Spinal cord (tissue), 10 donors: ENCODE results near the gene DENND10. TPM values are rescaled to one million over a fixed set of nuclear protein-coding genes. Genes with fewer than 3 reads are reported as not detected.
"Not testable (repeated sequence)": the region's sequence is repeated elsewhere in the genome, so short reads cannot be mapped to it uniquely, and the experiment has no call there.

ENCODE experiments used
- DNase-seq, 6 donors: peaks; one replicate each; pipeline versions ENCODE4 v3.0.0 to v3.0.0-alpha.2; 2013 to 2015; ENCODE audit warnings: low spot score in 6 of 6, low read depth in 4 of 6
- H3K27ac ChIP-seq: one replicate; pipeline ENCODE4 v1.5.1; 2013; ENCODE audit warnings: low read depth, low read length, control low read depth
- H3K27me3 ChIP-seq: one replicate; pipeline ENCODE4 v1.6.1; 2013; ENCODE audit warnings: low read length; ENCODE audit not compliant: control insufficient read depth, insufficient read depth
- H3K36me3 ChIP-seq: one replicate; pipeline ENCODE4 v1.6.1; 2013; ENCODE audit warnings: low read length; ENCODE audit not compliant: control insufficient read depth, insufficient read depth
- H3K4me1 ChIP-seq: one replicate; pipeline ENCODE4 v1.6.1; 2013; ENCODE audit warnings: low read length; ENCODE audit not compliant: control insufficient read depth, insufficient read depth
- H3K4me3 ChIP-seq: one replicate; pipeline ENCODE4 v1.5.1; 2013; ENCODE audit warnings: low read depth, low read length, control low read depth
- H3K9me3 ChIP-seq: one replicate; pipeline ENCODE4 v1.6.1; 2013; ENCODE audit warnings: low read length; ENCODE audit not compliant: control insufficient read depth, insufficient read depth
- WGBS: methylation state at CpG from one replicate; pipeline ENCODE4 v1.1.5; 2013; ENCODE audit warnings: missing lambda C conversion rate; ENCODE audit not compliant: insufficient coverage; 5-methylcytosine and 5-hydroxymethylcytosine counted together
- polyA plus RNA-seq, 2 donors: library from polyadenylated mRNA; unstranded; fragments of 120-200 nt; gene quantifications; one replicate each; pipeline ENCODE4 v1.2.1, GENCODE V29; 2013; ENCODE audit not compliant: insufficient read length in 2 of 2
- small RNA-seq: library from RNA; depleted of rRNA; stranded (forward); fragments of <200 nt; gene quantifications from one replicate; pipeline ENCODE3, GENCODE V24; 2014; ENCODE audit warnings: low replicate concordance
- total RNA-seq, 2 donors: library from RNA; depleted of rRNA in 1 of 2; stranded (reverse); fragments of 120-200 nt in 1 of 2; fragments of >200 nt in 1 of 2; gene quantifications; one replicate each; pipeline versions ENCODE4 v1.2.3 to v1.2.4, GENCODE V29; 2013 to 2014
- donor health status: healthy.

Gene DENND10
- total and polyA plus RNA-seq, 4 donors: 47.4 to 61.3 (median 53.2) TPM

DNA sequence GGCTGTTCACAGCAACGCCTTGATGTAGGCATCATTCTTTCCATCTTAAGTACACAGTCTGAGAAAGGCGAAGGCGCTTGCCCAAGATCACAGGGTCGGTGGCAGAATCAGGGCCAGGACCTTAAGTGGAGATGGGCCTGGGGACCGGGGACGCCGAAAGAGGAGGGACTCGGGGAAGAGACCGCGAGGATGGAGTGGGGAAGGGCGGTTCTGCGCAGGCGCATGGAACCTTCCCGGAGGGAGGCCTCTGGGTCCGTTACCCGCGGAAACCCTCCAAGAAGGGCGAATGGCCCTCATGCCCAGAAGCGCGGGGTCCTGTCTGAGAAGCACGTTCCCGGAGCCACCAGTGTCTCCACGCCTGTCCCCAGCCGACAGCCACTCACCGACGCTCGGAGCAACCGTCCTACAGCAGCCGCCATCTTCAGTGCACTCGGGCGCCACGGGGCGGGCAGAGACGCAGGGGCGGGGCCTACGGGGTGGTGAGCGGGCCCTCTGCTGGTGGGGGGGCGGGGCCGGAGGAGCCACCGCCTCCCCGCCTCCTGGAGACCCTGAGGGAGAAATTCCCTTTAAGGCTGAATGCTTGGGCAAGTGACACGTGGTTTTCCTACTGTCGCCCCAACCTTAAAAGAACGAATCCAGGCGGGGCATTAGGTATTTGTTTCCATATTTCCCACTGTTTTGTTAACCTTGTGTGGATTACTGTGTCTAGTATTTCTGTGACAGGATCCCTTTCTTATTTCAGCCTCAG lies 74.6 kb downstream of the DENND10 start, which contains the start of gene PRDX3:
TSS of gene PRDX3 (minus strand) at position 441 of the 748 bp plus-strand sequence. CDS start at position 419, 22 bp downstream.
- H3K36me3 ChIP-seq: peaks cover 16% of the 10 kb centered on the region
- no peaks in the 10 kb centered on the region for H3K9me3 ChIP-seq
- WGBS: under 1% methylated on average over 36 of the region's 45 CpGs
- peak within 1 kb of the TSS; percentile 96 for H3K4me3 ChIP-seq
- peak; percentile 84 to 98 (median 92) for DNase-seq
- H3K27me3 ChIP-seq: no peaks in the 10 kb centered on the region
- peak within 1 kb of the TSS; percentile 99 for H3K27ac ChIP-seq
- peaks cover 21% of the 10 kb centered on the region for H3K4me1 ChIP-seq

- not testable (repeated sequence) for H3K9me3 ChIP-seq, H3K27ac ChIP-seq, H3K4me3 ChIP-seq, H3K27me3 ChIP-seq, DNase-seq, H3K36me3 ChIP-seq
- H3K4me1 ChIP-seq: peaks cover 17% of the 10 kb centered on the region
- 93% methylated on average over 2 of the region's 7 CpGs for WGBS
These were observed 77.0 kb downstream of the DENND10 start for GRCh38 chr10:119180850-119181400.

DNA sequence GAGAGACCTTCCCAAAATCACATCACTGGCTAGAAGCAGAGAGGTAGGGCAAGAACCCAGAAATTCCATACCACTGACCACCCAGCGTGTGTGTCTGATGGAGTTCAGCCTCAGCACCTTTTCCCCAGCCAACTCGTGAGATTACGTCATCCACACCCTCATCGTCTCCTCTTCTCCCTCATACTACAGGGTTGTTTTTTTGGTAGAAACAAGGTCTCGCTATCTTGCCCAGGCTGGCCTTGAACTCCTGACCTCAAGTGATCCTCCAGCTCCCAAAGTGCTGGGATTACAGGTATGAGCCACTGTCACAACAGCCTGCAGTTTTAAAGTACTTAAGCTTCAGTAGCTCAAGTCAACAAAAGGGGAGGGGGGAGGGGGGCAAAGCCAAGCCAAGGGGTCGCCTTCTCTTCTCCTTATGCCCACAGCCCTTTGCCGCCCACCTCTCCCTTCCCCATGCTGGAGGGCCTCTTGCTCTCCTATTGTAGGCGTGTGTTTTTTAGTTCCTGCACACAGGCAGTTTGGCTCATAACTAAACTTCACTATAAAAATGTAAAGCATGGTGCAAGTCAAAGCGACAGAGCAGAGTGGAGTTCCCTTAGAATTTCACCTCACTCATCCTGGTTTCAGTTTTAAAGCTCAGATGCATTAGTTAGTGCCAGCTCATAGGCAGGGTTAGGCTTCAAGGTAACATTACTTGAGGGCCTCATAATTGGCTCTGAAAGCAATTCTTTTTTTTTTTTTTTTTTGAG lies 79.9 kb downstream of the DENND10 start:
- H3K9me3 ChIP-seq: no peaks in the 10 kb centered on the region
- H3K4me1 ChIP-seq: peaks cover 7% of the 10 kb centered on the region
- H3K27me3 ChIP-seq: no peaks in the 10 kb centered on the region
- no peak overlapping the region for H3K4me3 ChIP-seq
- DNase-seq: no peak
- no peak overlapping the region for H3K27ac ChIP-seq
- WGBS: 83% methylated on average over 1 of the region's 9 CpGs
- no peaks in the 10 kb centered on the region for H3K36me3 ChIP-seq

Small RNA genes lying within 50 kb of the gene (small RNA-seq; reads per million reads assigned to genes)
- gene AL355598.1: not detected
- not detected for gene RF00413
- not detected for gene SNORA19

Other genes with a start within 250 kb of the DENND10 start
- 1 to 10 TPM; 6.3 to 9.3 TPM for gene NANOS1, start 74.4 kb upstream of the DENND10 start, total RNA-seq
- gene NANOS1, start 74.4 kb upstream of the DENND10 start, polyA plus RNA-seq: 10 to 100 TPM; 20.5 to 24.3 TPM
- gene EIF3A, start 23.3 kb upstream of the DENND10 start, total RNA-seq: 10 to 100 TPM; 77.1 to 80.4 TPM
- 100 to 1,000 TPM in 1 of 2 donors, 10 to 100 TPM in 1; 91.5 to 111 TPM for gene EIF3A, start 23.3 kb upstream of the DENND10 start, polyA plus RNA-seq
- 10 to 100 TPM; 17.5 to 20.2 TPM for gene SFXN4, start 61.6 kb downstream of the DENND10 start, total RNA-seq
- gene SFXN4, start 61.6 kb downstream of the DENND10 start, polyA plus RNA-seq: 10 to 100 TPM; 30.6 to 36.5 TPM
- gene PRDX3, start 74.7 kb downstream of the DENND10 start, total RNA-seq: 100 to 1,000 TPM; 144 to 197 TPM
- gene PRDX3, start 74.7 kb downstream of the DENND10 start, polyA plus RNA-seq: 100 to 1,000 TPM; 161 to 175 TPM
- gene GRK5, start 103.5 kb downstream of the DENND10 start, total RNA-seq: 10 to 100 TPM; 15.6 to 27.1 TPM
- 10 to 100 TPM; 24.2 to 29.5 TPM for gene GRK5, start 103.5 kb downstream of the DENND10 start, polyA plus RNA-seq